PC-9 (cell line): Measurements from ENCODE around the gene RASGEF1C. TPM values are rescaled to one million over a fixed set of nuclear protein-coding genes. Genes with fewer than 3 reads are reported as not detected.
A peak's percentile ranks its signal among the peaks of the same experiment; 100 is the strongest.
"Not testable (repeated sequence)": the region's sequence is repeated elsewhere in the genome, so short reads cannot be mapped to it uniquely, and the experiment has no call there.

Experiments
- BruUV-seq: library from RNA; stranded (reverse); fragments of 400-500 nt; replicated peaks from 2 replicates; lab custom pipeline; 2021; lab: Mats Ljungman, UMichigan
- CTCF ChIA-PET: fragments of 300-600 bp; sonication (Branson Sonifier 250); formaldehyde crosslinking; loops from one replicate; lab custom pipeline; 2022; ENCODE audit warnings: antibody characterized with exemption; lab: Charles Lee
- POLR2A ChIA-PET: fragments of 300-600 bp; sonication (Branson Sonifier 250); formaldehyde crosslinking; loops from one replicate; lab custom pipeline; 2022; ENCODE audit warnings: antibody characterized with exemption; ENCODE audit not compliant: unreplicated experiment; lab: Charles Lee
- DNase-seq, 2 experiments: peaks; one replicate each; pipeline versions ENCODE4 v3.0.0 to v3.0.0-alpha.2; 2015 to 2022; ENCODE audit warnings: mixed read lengths in 1 of 2
- H2AFZ ChIP-seq: fragments of 200-600 bp; sonication (generic); 2 replicates; pipeline ENCODE4 v1.8.1; 2017; ENCODE audit warnings: antibody characterized with exemption
- H3F3A ChIP-seq: fragments of 200-600 bp; sonication (generic); 2 replicates; pipeline ENCODE4 v1.8.1; 2017; ENCODE audit warnings: antibody characterized with exemption, mild to moderate bottlenecking, low read depth; ENCODE audit not compliant: insufficient read depth
- H3K27ac ChIP-seq: fragments of 200-600 bp; sonication (generic); 2 replicates; pipeline ENCODE4 v1.6.1; 2016; ENCODE audit warnings: mixed run types
- H3K27me3 ChIP-seq: fragments of 200-600 bp; sonication (generic); 2 replicates; pipeline ENCODE4 v1.6.1; 2016; ENCODE audit warnings: low read depth, mixed run types; ENCODE audit not compliant: insufficient read depth
- H3K36me3 ChIP-seq: fragments of 200-600 bp; sonication (generic); 2 replicates; pipeline ENCODE4 v1.6.1; 2016; ENCODE audit warnings: low read depth, mixed run types
- H3K4me1 ChIP-seq: fragments of 200-600 bp; sonication (generic); replicated peaks from 2 replicates; pipeline ENCODE4 v1.6.1; 2016; ENCODE audit warnings: mixed run types; ENCODE audit not compliant: insufficient read depth
- H3K4me2 ChIP-seq: fragments of 200-600 bp; sonication (generic); 2 replicates; pipeline ENCODE4 v1.6.1; 2017; ENCODE audit warnings: mixed run types
- H3K4me3 ChIP-seq: fragments of 200-600 bp; sonication (generic); 2 replicates; pipeline ENCODE4 v1.6.1; 2016; ENCODE audit warnings: mixed run types
- H3K79me2 ChIP-seq: fragments of 200-600 bp; sonication (generic); 2 replicates; pipeline ENCODE4 v1.6.1; 2017; ENCODE audit warnings: low read depth, mixed run types
- H3K9me2 ChIP-seq: fragments of 200-600 bp; sonication (generic); 2 replicates; pipeline ENCODE4 v1.8.1; 2017; ENCODE audit warnings: mild to moderate bottlenecking; ENCODE audit not compliant: insufficient read depth
- H3K9me3 ChIP-seq: fragments of 200-600 bp; sonication (generic); 2 replicates; pipeline ENCODE4 v1.8.1; 2016; ENCODE audit warnings: low read depth; ENCODE audit not compliant: insufficient read depth
- H4K20me1 ChIP-seq: fragments of 200-600 bp; sonication (generic); 2 replicates; pipeline ENCODE4 v1.8.1; 2017; ENCODE audit not compliant: insufficient read depth
- EZH2 ChIP-seq: fragments of 200-600 bp; sonication (generic); IDR thresholded peaks from 2 replicates; pipeline ENCODE4 v1.8.0; 2017; ENCODE audit warnings: antibody characterized with exemption, low read depth
- intact Hi-C: fragments of 100-400 bp; cut with micrococcal nuclease; formaldehyde crosslinking; loops from one replicate; pipeline ENCODE4 v1.10.0; 2022; ENCODE audit not compliant: unreplicated experiment
- total RNA-seq: library from RNA; stranded (reverse); gene quantifications from 2 replicates; pipeline ENCODE4 v1.2.3, GENCODE V29; 2021
- TF ChIP-seq, protein P1 (sequence below): fragments of 200-600 bp; sonication (generic); conservative IDR thresholded peaks from 2 replicates; pipeline ENCODE4 v1.6.1; 2017; ENCODE audit warnings: mixed run types, antibody characterized with exemption, mild to moderate bottlenecking, moderate library complexity

Gene RASGEF1C
- total RNA-seq, 1 experiment from 2014 or later, result not detected

GRCh38 chr5:180126716-180127681 lies 82.0 kb downstream of the RASGEF1C start:
- Histone ChIP-seq H4K20me1 (no peaks in the 10 kb centered on the region), H3K9me3 (no peaks in the 10 kb centered on the region), H3F3A (peaks cover 7% of the 10 kb centered on the region; the same call in 1 of the 2 replicates), H3K4me3 (no peak overlapping the region), H2AFZ (no peak overlapping the region), H3K9me2 (no peaks in the 10 kb centered on the region), H3K79me2 (no peaks in the 10 kb centered on the region), H3K36me3 (no peaks in the 10 kb centered on the region), H3K27me3 (peaks cover 11% of the 10 kb centered on the region), H3K4me1 (no peaks in the 10 kb centered on the region), H3K4me2 (no peak overlapping the region; the same call in 1 of the 2 replicates), H3K27ac (no peak overlapping the region)
- no TSS peak for BruUV-seq
- TF ChIP-seq, protein P1, sequence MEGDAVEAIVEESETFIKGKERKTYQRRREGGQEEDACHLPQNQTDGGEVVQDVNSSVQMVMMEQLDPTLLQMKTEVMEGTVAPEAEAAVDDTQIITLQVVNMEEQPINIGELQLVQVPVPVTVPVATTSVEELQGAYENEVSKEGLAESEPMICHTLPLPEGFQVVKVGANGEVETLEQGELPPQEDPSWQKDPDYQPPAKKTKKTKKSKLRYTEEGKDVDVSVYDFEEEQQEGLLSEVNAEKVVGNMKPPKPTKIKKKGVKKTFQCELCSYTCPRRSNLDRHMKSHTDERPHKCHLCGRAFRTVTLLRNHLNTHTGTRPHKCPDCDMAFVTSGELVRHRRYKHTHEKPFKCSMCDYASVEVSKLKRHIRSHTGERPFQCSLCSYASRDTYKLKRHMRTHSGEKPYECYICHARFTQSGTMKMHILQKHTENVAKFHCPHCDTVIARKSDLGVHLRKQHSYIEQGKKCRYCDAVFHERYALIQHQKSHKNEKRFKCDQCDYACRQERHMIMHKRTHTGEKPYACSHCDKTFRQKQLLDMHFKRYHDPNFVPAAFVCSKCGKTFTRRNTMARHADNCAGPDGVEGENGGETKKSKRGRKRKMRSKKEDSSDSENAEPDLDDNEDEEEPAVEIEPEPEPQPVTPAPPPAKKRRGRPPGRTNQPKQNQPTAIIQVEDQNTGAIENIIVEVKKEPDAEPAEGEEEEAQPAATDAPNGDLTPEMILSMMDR, result peak; percentile 87
- TF ChIP-seq EZH2, result no peak
- DNase-seq, result peak; percentile 30 to 61
- POLR2A ChIA-PET, result no interaction called here
- intact Hi-C loops, result loop anchor here (1.0 to 5.0 kb wide), 3 partner anchors 165 to 545 kb away; partner anchors contain the start of gene MAPK9
- CTCF ChIA-PET, result interaction anchor here (1.0 kb wide), 1 partner anchor 360 kb away, joined by 4 read pairs; no protein-coding TSS in a partner anchor

- intact Hi-C loops, result loop anchor here (5.0 kb wide), 2 partner anchors 166 to 546 kb away; partner anchors contain the start of gene MAPK9
- H3K4me2 ChIP-seq, POLR2A ChIA-PET, H3K36me3 ChIP-seq, H3K9me2 ChIP-seq, H4K20me1 ChIP-seq, H3K9me3 ChIP-seq, BruUV-seq, H2AFZ ChIP-seq, H3K27ac ChIP-seq, H3K79me2 ChIP-seq, H3K4me3 ChIP-seq, H3K4me1 ChIP-seq, H3F3A ChIP-seq: not testable (repeated sequence)
- peak in 1 of 2 experiments; percentile 10 for DNase-seq
- H3K27me3 ChIP-seq, result peaks cover 11% of the 10 kb centered on the region
- CTCF ChIA-PET, result interaction anchor here (0.6 to 1.0 kb wide), 2 partner anchors 361 to 558 kb away, joined by 3 to 4 read pairs; no protein-coding TSS in a partner anchor
These were observed 82.9 kb downstream of the RASGEF1C start for GRCh38 chr5:180126156-180126555.

DNA sequence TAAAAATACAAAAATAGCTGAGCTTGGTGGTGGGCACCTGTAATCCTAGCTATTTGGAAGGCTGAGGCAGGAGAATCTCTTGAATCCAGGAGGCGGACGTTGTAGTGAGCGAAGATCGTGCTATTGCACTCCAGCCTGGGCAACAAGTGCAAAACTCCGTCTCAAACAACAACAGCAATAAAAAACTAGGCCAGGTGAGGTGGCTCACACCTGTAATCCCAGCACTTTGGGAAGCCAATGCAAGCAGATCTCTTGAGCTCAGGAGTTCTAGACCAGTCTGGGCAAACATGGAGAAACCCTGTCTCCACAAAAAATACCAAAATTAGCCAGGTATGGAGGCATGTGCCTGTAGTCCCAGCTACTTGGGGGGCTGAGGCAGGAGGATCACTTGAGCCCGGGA lies 84.3 kb downstream of the RASGEF1C start:
- intact Hi-C loops, result loop anchor here (1.0 to 5.0 kb wide), 3 partner anchors 168 to 548 kb away; partner anchors contain the start of gene MAPK9

GRCh38 chr5:180122875-180123274 lies 86.1 kb downstream of the RASGEF1C start:
- Histone ChIP-seq H4K20me1 (no peaks in the 10 kb centered on the region), H3K4me1 (no peaks in the 10 kb centered on the region), H3K4me2 (no peak overlapping the region), H3K36me3 (no peaks in the 10 kb centered on the region), H2AFZ (no peak overlapping the region), H3K79me2 (no peaks in the 10 kb centered on the region), H3K27ac (no peak overlapping the region), H3K27me3 (peaks cover 3% of the 10 kb centered on the region), H3K9me3 (no peaks in the 10 kb centered on the region), H3F3A (peaks cover 7% of the 10 kb centered on the region; the same call in 1 of the 2 replicates), H3K9me2 (no peaks in the 10 kb centered on the region), H3K4me3 (no peak overlapping the region)
- CTCF ChIA-PET, result interaction anchor here (0.6 to 0.7 kb wide), 2 partner anchors 31 to 708 kb away, joined by 3 to 4 read pairs; no protein-coding TSS in a partner anchor
- DNase-seq, result peak in 1 of 2 experiments; percentile 22
- POLR2A ChIA-PET, result no interaction called here
- intact Hi-C loops, result no loop called here
- no TSS peak for BruUV-seq
- no peak for TF ChIP-seq EZH2
- TF ChIP-seq, protein P1, result no peak

More for the DNA sequence above, 84.3 kb downstream of the RASGEF1C start:
- H4K20me1 ChIP-seq, H3K4me1 ChIP-seq, H3F3A ChIP-seq, H3K4me3 ChIP-seq, H3K27ac ChIP-seq, BruUV-seq, H3K9me2 ChIP-seq, H3K79me2 ChIP-seq, DNase-seq, H3K4me2 ChIP-seq, H3K27me3 ChIP-seq, H2AFZ ChIP-seq, H3K9me3 ChIP-seq, POLR2A ChIA-PET, H3K36me3 ChIP-seq: not testable (repeated sequence)
- CTCF ChIA-PET, result interaction anchor here (0.6 kb wide), 1 partner anchor 482 kb away, joined by 9 read pairs; no protein-coding TSS in a partner anchor
